ENCODE measurements around the gene FLT1.

FLT1 gene

DNA sequence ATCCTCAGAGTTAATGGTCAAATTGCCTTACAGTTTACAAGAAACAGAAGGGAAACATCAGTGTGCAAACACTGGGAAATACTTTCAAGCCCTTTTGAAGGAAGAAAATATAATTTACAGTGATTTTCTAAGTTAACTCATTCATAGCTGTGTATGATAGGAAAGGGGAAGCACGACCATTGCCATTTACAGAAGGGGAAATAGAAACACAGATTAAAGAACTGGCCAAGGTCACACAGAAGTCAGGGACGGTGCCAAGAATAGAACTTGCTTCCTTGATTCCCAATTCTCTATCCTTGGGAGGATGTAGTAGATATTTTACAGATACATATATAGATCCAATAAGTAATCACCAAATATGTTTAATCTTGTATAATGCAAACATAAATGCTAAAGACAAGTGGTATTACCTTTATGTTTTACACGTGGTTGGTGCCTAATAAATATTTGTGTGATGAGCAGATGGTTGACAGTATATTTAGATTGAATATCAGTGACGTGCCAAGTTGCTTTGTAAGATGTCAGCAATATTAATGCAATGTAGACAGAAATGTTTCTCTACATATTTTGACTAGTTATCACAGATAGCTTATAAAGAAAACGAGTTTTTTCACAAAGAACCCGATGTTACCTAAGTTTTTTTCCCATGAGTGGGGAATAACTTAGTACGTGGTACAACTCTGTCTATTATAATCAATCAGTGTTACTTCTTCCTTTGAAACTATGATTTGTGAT lies 73.1 kb downstream of the FLT1 start:
- DNase-seq = no peak

DNA sequence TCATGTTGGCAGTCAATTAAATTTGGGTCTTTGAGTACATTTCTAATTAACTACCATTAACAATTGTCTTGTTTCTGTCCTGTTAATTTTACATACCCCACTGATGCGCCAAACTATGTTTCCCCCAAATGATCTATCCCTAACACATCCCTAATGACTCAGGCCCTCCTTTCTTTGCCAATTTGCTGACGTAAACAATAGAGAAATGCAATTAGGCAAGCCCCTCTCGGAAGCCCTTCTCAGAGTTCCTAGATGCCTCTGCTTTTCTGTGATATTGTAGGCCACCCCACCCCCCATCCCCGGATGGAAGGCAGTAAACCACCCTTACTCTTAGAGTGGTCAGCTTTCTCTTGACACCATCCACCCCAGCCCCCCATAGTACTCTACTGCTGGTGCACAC lies 74.2 kb downstream of the FLT1 start:
- no peak for DNase-seq

DNA sequence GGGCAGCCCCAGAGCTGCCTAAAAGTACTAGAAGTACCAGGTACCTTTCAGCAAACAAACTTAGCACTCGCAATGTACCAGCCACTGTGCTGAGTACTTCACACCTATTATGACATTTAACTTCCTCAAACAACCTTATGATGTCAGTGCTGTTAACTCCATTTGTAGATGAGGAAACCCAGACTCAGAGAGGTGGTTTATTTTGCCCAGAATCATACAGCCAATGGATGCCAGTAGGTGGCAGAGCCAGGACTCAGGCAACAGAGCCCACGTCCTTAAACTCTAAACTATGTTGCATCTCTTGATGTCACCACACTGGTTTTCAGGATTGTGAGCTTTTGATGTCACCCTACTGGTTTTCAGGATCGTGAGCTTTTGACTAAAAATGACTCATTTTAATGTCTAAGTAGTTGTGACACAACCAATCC lies 78.9 kb downstream of the FLT1 start:
- DNase-seq = no peak

DNA sequence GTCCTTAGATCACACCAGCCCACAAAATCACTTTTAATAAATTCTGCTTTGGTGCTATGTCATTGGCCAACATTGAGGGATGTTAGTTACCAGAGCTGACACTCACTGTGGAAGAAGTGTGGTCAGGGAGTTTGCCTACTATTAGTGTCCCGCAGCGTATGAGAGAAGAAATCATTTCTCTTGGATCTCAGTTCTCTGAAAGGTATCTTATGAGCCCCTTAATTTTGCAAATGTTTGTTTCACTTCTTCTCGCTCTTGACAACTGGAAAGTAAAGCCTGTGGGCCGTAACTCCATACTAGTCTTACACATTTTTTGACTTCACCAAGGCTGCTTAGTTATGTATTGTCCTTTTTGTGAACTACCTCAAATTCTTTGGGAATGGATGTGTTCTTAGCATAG lies 80.9 kb downstream of the FLT1 start:
- DNase-seq = no peak

DNA sequence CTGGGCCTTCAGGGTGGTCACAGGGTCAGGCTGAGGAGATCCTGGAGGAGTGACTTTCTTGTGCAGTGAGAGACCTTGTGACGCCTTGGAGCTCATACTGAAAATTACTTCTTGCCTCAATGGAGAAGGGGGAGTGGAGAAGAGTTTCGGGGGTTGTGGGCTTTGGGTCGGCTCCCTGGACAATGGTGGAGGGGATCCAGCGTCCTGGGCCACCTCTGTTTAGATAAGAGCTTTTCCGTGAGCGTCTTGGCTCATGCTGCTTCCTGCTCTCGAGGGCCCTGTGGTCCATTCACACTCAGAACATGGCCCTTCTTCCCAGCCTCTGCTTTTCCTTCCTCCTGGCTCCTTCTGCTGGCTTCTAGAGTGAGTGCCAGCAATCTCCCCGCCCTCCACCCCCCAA lies 81.9 kb downstream of the FLT1 start:
- no peak for DNase-seq

DNA sequence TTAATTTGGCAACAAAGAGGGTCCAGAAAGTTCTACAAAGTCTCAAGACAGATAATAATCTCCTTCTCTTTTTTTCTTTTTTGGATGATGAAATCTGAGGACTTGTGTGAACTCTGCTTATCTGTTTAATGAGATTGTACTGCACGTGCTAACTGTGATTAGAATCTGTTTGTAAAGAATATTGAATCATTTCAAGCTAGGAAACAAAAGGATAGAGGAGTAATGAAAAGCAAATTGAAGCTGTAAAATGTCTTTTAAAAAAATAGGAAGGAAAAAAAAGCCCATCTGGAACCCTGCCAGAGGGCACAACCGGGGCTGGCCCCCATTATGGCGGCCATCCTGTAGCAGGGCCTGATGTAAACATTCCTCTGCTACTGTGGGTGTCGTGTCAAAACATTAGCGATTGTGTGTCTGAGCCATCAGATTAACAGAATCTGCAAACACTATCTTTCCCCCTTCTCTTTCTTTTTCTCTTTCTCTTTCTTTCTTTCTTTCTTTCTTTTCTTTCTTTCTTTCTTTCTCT lies 83.0 kb downstream of the FLT1 start:
- no peak for DNase-seq

DNA sequence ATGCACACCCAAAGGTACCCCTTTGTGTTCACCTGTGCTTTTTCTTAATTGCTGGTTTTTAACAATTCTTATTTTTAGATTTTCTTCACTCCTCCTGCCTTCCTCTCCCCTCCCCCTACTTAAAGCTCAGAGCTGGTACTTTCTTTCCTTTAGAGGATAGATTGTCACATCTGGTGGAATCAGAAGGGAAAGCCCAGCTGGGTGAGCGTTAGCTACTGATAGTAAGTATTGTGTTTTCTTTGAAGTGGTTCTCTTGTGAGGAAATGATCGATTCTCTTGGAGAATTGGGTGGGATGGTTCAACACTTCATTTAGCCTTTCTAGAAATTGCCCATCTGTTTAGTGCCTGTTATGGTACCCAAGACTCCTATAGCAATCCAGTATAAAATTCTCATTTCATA lies 84.8 kb downstream of the FLT1 start:
- DNase-seq = no peak

GRCh38 chr13:28409648-28410047 lies 85.3 kb downstream of the FLT1 start:
- DNase-seq = no peak

- no peak for DNase-seq
Observed at GRCh38 chr13:28408863-28409262, 86.1 kb downstream of the FLT1 start.

DNA sequence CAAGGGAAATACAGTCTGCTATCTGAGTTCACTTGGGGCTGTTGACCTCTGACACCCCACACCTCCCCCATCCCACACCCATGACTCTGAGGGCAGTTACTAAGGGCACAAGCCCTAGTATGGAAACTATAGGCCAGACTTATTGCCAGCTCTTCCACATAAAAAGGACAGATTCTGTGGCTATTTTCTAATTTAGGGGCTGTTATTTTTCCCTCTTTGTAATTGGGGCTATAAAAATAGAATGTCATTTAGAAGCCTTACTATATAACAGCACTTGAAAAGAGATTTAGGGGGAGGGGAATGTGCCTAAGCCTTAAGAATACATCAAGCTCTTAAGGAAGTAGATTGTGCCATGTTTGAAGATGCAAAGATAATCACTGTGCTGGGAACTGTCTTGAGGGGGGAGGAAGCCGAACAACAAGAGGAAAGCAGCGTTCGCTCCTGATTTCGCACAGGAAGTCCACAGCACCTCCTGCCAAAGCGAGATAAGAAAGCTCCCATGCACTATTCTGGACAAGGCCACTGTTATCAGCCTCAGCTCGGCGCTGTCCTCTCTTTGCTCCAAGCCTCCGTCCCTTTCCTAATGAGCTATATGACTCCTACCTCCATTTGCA lies 86.6 kb downstream of the FLT1 start:
- DNase-seq = no peak

DNA sequence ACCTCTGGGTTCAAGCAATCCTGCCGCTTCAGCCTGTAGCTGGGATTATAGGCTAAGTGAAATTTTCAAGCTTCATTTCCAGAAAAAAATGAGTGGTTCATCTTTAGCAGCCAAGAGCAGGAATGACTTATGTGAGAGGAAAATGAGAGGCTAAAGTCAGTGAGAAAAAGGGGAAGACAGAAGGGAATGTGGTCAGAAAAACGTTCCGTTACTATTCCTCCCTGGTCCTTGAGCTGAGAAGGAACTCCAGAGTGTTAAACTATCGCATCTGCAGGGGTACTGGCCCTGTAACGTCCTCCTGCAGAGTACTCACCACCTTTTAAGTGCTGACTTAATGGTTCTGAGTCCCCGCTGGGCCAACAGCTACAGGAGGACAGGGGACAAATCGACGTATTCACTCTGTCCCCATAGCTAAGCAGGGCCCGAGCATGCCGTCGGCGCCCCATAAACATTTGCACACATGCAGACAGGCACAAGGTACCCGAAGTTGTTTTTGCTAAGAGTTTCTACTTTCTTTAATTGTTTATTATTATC lies 88.1 kb downstream of the FLT1 start:
- DNase-seq = no peak

DNA sequence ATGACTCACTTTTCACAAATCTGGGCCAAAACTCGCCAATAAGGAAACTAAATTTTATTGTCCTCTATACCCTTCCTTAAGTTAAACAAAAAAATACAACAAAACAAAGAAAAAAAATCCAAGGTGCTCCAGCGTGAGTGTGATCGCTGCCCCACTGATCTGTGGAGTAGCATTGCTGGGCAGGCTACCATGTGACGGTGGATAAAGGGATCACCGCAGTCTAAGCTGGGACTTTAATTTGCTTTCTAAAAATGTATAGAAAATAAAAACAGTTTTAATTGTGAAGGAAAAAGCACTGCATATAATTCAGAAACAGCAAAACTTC lies 92.9 kb downstream of the FLT1 start:
- no peak for DNase-seq

GRCh38 chr13:28401303-28402056 lies 93.4 kb downstream of the FLT1 start:
- no peak for DNase-seq

DNA sequence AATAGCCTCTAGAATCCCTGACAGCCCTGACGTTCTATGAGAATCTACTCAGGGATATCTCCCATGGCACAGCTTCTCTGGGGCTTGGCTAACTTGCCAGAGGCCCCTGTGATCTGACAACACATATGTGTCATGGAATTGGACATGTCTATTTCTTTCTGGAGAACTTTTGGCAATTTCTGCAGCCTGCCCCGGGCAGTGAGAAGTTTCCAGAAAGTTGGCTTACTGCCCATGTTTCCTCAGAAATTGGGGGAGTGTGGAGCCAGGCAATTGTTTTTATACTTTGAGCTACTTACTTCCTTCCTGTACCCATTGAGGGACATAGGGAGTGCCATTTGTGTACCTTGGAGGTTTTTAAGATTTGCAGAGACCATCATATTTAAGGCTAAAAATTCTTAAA lies 98.9 kb downstream of the FLT1 start:
- no peak for DNase-seq

DNA sequence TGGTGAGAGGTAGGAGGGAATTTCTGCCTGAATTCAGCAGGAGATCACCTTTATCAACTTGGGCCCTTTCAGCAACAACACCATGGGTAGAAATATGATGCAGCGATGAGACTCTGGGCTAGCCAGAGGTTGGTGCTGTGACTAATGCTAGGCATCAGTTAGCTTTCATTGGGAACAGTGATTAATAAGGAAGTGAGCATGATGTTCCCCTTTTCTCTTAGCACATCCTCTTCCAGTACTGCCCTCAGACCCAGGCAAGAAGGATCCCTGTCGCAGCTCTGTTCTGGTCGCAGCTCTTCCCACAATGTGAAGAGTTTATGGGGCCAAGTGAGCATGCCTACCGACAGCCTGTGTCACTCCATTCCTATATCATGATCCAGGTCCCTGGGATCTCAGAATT lies 100.5 kb downstream of the FLT1 start:
- no peak for DNase-seq

DNA sequence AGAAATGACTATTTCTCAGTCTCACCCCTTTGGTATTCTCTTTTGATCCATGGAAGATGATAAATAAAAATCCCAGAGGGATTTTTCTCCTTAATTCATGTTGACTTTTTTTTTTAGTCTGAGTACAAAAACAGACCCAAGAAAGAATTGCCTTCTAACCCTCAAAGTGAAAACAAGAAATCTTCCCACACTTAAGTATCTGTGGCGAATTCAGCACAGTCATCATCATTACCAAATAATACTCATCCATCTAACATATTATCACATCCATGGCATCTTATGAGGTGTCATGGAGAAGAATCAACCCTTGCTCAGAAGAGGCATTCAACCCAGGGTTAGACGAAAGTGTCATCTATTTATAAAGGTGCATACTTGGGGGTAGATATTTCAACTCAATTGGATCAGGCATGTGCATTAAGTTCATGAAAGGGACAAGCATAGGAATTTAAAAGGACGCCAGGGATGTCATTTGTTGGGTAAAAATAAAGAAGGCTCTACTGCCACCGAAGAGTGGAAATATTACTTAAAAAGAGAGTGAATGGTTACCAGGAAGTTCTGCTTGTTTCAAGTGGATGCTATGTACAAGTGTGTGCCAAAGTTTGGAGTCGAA lies 101.9 kb downstream of the FLT1 start:
- no peak for DNase-seq

DNA sequence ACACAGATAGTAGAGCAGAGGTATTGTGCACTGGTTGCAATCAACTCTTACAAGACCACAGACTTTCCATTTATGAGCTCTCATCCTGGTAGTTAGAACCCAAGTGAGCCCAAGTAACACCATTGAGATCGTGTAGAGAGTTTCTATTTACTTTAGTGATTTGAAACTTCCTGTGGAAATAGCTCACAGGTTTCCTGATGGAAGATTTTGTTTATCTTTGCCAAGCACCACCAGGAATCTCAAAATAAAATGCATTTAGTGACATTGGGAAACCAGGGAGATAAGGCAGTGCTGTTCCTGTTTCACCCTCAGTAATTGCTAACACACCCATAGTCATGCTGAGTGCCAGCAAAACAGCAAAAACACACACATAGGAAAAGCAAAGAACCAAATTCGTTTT lies 102.5 kb downstream of the FLT1 start:
- DNase-seq = no peak

DNA sequence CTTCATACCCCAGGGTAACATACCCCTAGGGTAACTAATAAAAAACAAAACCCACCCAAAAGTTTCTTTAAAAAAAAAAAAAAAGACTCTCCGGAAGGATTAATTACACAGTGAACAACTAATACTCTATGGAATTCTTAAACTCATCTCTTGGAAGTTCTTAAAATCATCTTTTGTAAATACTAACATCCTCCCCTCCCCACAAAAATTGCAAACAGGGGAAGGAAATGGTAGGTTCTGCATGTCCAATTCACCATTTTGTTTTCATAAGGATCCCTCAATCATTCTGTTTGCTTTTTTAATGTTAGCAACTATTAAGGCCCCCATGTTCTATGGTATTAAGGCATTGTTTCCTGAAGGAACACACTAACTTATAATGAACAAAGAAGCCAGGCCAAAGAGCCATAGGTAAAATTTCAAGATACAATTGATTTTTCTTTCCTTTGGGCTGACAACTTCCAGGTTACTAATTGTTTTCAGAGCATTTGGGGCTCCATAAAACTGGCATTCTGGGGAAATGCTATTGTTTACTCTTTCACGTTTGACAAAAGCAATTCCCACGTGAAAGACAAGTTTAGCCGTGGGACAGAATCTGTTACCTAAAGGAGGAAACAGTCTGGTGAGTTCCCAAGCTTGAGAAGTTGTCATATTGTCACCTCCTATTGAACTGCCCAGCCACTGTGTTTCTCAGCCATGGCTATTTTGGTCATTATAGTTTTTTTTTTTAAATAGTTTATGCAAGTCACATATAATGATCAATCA lies 107.0 kb downstream of the FLT1 start:
- no peak for DNase-seq

DNA sequence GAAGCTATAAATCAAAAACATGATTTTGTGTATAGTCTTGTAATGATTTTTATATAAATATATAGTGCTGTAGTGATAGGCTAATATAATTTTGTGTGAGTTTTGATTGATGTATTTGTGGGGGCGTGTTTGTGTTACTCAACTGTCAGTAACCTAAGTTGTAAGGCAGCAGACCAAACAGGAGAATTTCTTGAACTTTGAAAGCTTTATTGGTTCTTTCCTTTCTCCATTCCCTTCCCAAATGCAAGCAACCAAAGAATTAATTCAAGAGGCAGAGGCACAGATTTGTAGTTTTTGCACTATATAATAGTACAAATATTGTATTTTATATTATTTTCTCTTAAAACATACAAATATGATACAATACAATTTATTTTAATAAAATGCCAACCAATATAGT lies 109.6 kb downstream of the FLT1 start:
- no peak for DNase-seq

GRCh38 chr13:28384789-28385188 lies 110.1 kb downstream of the FLT1 start:
- no peak for DNase-seq

DNA sequence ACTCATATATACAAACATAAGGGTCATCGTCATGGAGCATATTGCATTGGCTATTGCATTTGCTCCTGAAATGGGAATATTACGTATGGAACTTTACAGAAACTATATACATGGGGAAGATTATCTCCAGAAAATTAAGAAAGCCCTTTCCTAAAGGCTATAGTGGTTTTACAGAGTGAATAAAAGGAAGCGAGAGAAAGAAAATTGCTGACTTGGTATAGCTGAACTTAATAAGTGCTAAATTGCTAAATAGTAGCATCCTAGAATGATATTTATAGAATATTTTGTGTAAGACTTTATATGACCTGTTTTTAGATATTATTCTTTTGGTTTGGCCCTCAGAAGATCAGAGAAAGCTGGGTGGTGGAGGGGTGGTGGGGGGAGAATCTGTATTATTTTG lies 114.6 kb downstream of the FLT1 start:
- no peak for DNase-seq

GRCh38 chr13:28379371-28380083 lies 115.4 kb downstream of the FLT1 start:
- DNase-seq = no peak
